PC-3 (cell line): Measurements from ENCODE around the gene ELP5. TPM values are rescaled to one million over a fixed set of nuclear protein-coding genes. Genes with fewer than 3 reads are reported as not detected.
A peak's percentile ranks its signal among the peaks of the same experiment; 100 is the strongest.

Experiments used
- ATAC-seq: fragments of 200-7000 bp; cut with Tn5 transposase; 2 replicates; pipeline ENCODE4 v1.9.1; 2020; ENCODE audit warnings: mild to moderate bottlenecking, moderate library complexity
- BruUV-seq: library from RNA; stranded (reverse); fragments of 400-500 nt; replicated peaks from 2 replicates; lab custom pipeline; 2021; lab: Mats Ljungman, UMichigan
- CTCF ChIA-PET: fragments of 300-600 bp; sonication (Branson Sonifier 250); formaldehyde crosslinking; loops from one replicate; lab custom pipeline; 2022; ENCODE audit warnings: antibody characterized with exemption; lab: Charles Lee
- POLR2A ChIA-PET: fragments of 300-600 bp; sonication (Branson Sonifier 250); formaldehyde crosslinking; loops from one replicate; lab custom pipeline; 2022; ENCODE audit warnings: antibody characterized with exemption; ENCODE audit not compliant: unreplicated experiment; lab: Charles Lee
- DNase-seq: peaks from one replicate; pipeline ENCODE4 v3.0.0-alpha.2; 2015
- H2AFZ ChIP-seq: fragments of 300-600 bp; sonication (generic); 2 replicates; pipeline ENCODE4 v1.6.0; 2016; ENCODE audit warnings: antibody characterized with exemption, low read length
- H3F3A ChIP-seq: fragments of 300-600 bp; sonication (generic); one replicate; pipeline ENCODE4 v1.6.0; 2017; ENCODE audit warnings: antibody characterized with exemption, low read length, control low read depth, mild to moderate bottlenecking; ENCODE audit not compliant: unreplicated experiment
- H3K27ac ChIP-seq: fragments of 300-600 bp; sonication (generic); 2 replicates; pipeline ENCODE4 v1.5.1; 2016; ENCODE audit warnings: mild to moderate bottlenecking, low read length
- H3K27me3 ChIP-seq: fragments of 300-600 bp; sonication (generic); 2 replicates; pipeline ENCODE4 v1.6.1; 2016; ENCODE audit warnings: low read length, mixed read lengths
- H3K36me3 ChIP-seq: fragments of 300-600 bp; sonication (generic); 2 replicates; pipeline ENCODE4 v1.6.1; 2016; ENCODE audit warnings: low read depth, mixed run types, low read length, mixed read lengths
- H3K4me1 ChIP-seq: fragments of 300-600 bp; sonication (generic); 2 replicates; pipeline ENCODE4 v1.5.1; 2016; ENCODE audit warnings: low read length; ENCODE audit not compliant: insufficient read depth
- H3K4me2 ChIP-seq: fragments of 300-600 bp; sonication (generic); 2 replicates; pipeline ENCODE4 v1.6.0; 2016; ENCODE audit warnings: low read length
- H3K4me3 ChIP-seq: fragments of 300-600 bp; sonication (generic); 2 replicates; pipeline ENCODE4 v1.5.1; 2016; ENCODE audit warnings: mild to moderate bottlenecking, low read length, mixed read lengths
- H3K79me2 ChIP-seq: fragments of 300-600 bp; sonication (generic); 2 replicates; pipeline ENCODE4 v1.6.1; 2017; ENCODE audit warnings: low read length, mixed read lengths
- H3K9ac ChIP-seq: fragments of 300-600 bp; sonication (generic); 2 replicates; pipeline ENCODE4 v1.6.0; 2016; ENCODE audit warnings: mild to moderate bottlenecking, low read length
- H3K9me2 ChIP-seq: fragments of 300-600 bp; sonication (generic); replicated peaks from 2 replicates; pipeline ENCODE4 v1.6.1; 2016; ENCODE audit warnings: mixed run types, low read length, mixed read lengths
- H3K9me3 ChIP-seq: fragments of 300-600 bp; sonication (generic); 2 replicates; pipeline ENCODE4 v1.6.1; 2016; ENCODE audit warnings: low read length, mixed read lengths
- H4K20me1 ChIP-seq: fragments of 300-600 bp; sonication (generic); 2 replicates; pipeline ENCODE4 v1.6.1; 2016; ENCODE audit warnings: low read length, mixed read lengths
- CTCF ChIP-seq: fragments of 300-600 bp; sonication (generic); conservative IDR thresholded peaks from 2 replicates; pipeline ENCODE4 v1.5.1; 2017; ENCODE audit warnings: antibody characterized with exemption, low read depth, mild to moderate bottlenecking, low read length
- EZH2 ChIP-seq: fragments of 300-600 bp; sonication (generic); IDR thresholded peaks from one replicate; pipeline ENCODE4 v1.6.1; 2017; ENCODE audit warnings: antibody characterized with exemption, mild to moderate bottlenecking, low read length; ENCODE audit not compliant: unreplicated experiment
- EZH2phosphoT487 ChIP-seq: fragments of 300-600 bp; sonication (generic); IDR thresholded peaks from 2 replicates; pipeline ENCODE4 v1.6.1; 2018; ENCODE audit warnings: mild to moderate bottlenecking, antibody characterized with exemption, low read length, borderline replicate concordance
- intact Hi-C: fragments of 100-400 bp; cut with micrococcal nuclease; formaldehyde crosslinking; loops from 2 replicates; pipeline ENCODE4 v1.9.0; 2023
- total RNA-seq: library from RNA; depleted of rRNA; stranded (reverse); fragments of >200 nt; gene quantifications from 2 replicates; pipeline ENCODE4 v1.2.3, GENCODE V29; 2014

Gene ELP5
- total RNA-seq, 1 experiment from 2014 or later: 67.5 TPM

- Histone ChIP-seq H3K4me1 (peaks cover 23% of the 10 kb centered on the region; the same call in 1 of the 2 replicates), H3K9me3 (no peaks in the 10 kb centered on the region), H3K36me3 (peaks cover 28% of the 10 kb centered on the region), H3K27me3 (no peaks in the 10 kb centered on the region), H2AFZ (peak within 1 kb of the TSS; percentile 86), H4K20me1 (peaks cover 28% of the 10 kb centered on the region), H3K4me2 (peak within 1 kb of the TSS; percentile 94), H3F3A (peaks cover 3% of the 10 kb centered on the region), H3K4me3 (peak within 1 kb of the TSS; percentile 85), H3K79me2 (peaks cover 44% of the 10 kb centered on the region), H3K9ac (peak within 1 kb of the TSS; percentile 100), H3K9me2 (no peaks in the 10 kb centered on the region), H3K27ac (peak within 1 kb of the TSS; percentile 97)
- intact Hi-C loops: loop anchor here (5.0 kb wide), 2 partner anchors 65 to 260 kb away; partner anchors contain the start of gene GABARAP
- ATAC-seq (peak; percentile 75), DNase-seq (peak; percentile 99)
- ChIA-PET POLR2A (no interaction called here), CTCF (no interaction called here)
- no peak for TF ChIP-seq EZH2phosphoT487
- TF ChIP-seq CTCF: no peak
- no peak for TF ChIP-seq EZH2
- no TSS peak for BruUV-seq
Observed at GRCh38 chr17:7306911-7307685, 55.1 kb downstream of the ELP5 start, which contains the start of gene EIF5A. EIF5A (plus strand) TSS chr17:7307628; CDS start chr17:7309636, 2,008 bp downstream.

DNA sequence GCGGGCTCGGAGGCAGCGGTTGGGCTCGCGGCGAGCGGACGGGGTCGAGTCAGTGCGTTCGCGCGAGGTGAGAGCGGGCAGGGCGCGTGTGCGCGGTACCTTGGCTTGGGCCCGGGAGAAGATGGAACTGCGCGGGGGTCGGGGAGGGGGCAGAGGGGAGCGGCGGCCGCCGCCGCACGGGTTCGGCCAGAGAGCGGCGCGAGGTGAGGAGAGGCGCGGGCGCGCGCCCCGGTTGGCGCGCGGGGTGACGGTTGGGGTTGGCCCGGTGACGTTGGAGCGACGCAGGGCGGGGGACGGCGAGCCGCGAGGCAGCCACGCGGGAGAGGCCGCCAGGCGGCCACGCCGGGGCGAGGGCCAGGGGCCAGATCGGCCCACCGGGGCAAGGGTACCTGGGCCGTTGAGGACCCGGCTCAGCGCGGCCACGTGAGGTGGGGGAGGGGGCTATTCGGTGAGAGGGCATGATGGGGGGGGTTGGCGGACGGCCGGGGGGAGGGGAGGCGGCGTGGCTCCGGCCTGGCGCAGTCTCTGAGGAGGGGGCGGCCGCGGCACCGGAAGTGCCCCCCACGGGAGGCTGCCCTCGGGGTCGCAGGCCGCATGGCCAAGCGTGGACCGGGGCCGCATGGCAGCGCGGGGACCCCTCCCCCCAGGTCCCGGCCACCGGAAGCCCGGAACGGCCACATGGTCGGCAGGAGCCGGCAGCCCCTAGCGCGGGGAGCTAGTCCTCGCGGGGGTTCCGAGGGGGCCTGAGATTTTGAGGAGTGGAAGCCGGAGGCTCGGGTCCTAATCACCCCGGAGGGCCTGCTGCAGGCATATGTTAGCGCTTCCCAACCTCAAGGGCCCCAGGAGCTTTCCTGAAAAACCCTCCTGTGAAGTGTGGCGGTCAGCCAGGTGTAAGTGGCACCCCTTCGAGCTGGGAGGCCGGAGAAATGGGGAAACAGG, 55.9 kb downstream of the ELP5 start:
- H3K4me3 ChIP-seq: peak overlapping the region; percentile 85
- H4K20me1 ChIP-seq: peaks cover 34% of the 10 kb centered on the region
- POLR2A ChIA-PET: no interaction called here
- H3K4me1 ChIP-seq: peaks cover 23% of the 10 kb centered on the region; the same call in 1 of the 2 replicates
- peaks cover 35% of the 10 kb centered on the region for H3K36me3 ChIP-seq
- TF ChIP-seq EZH2phosphoT487: no peak
- peaks cover 51% of the 10 kb centered on the region for H3K79me2 ChIP-seq
- peak overlapping the region; percentile 97 for H3K27ac ChIP-seq
- no peak overlapping the region for H2AFZ ChIP-seq
- CTCF ChIA-PET: no interaction called here
- peak overlapping the region; percentile 100 for H3K9ac ChIP-seq
- peaks cover 6% of the 10 kb centered on the region for H3F3A ChIP-seq
- peak overlapping the region; percentile 93 for H3K4me2 ChIP-seq
- DNase-seq (peak; percentile 35), ATAC-seq (peak; percentile 8; the same call in 1 of the 2 replicates)
- no peaks in the 10 kb centered on the region for H3K9me2 ChIP-seq
- no peaks in the 10 kb centered on the region for H3K27me3 ChIP-seq
- no TSS peak for BruUV-seq
- no peaks in the 10 kb centered on the region for H3K9me3 ChIP-seq
- intact Hi-C loops: loop anchor here (2.0 to 5.0 kb wide), 3 partner anchors 21 to 261 kb away; partner anchors contain the start of genes GABARAP and NEURL4
